NCI-H1417 treated with DMSO at 0.1 percent for 48 hours (cell line): ENCODE data around the gene CLDN19.
"Not testable (repeated sequence)": the region's sequence is repeated elsewhere in the genome, so short reads cannot be mapped to it uniquely, and the experiment has no call there.

Experiments used
- DNase-seq: peaks from one replicate; lab custom pipeline; 2025; lab: John Stamatoyannopoulos, UW

Gene CLDN19

GRCh38 chr1:42759114-42759513, 19.1 kb upstream of the CLDN19 start:
- DNase-seq, result no peak

GRCh38 chr1:42758641-42759040, 18.6 kb upstream of the CLDN19 start:
- no peak for DNase-seq

GRCh38 chr1:42757892-42758275, 17.8 kb upstream of the CLDN19 start:
- DNase-seq, result no peak

GRCh38 chr1:42756956-42757891, 17.2 kb upstream of the CLDN19 start:
- no peak for DNase-seq

GRCh38 chr1:42753070-42753469, 13.0 kb upstream of the CLDN19 start:
- no peak for DNase-seq

- no peak for DNase-seq
These were observed 12.2 kb upstream of the CLDN19 start for GRCh38 chr1:42752284-42752683.

GRCh38 chr1:42751511-42752070, 11.6 kb upstream of the CLDN19 start:
- not testable (repeated sequence) for DNase-seq

GRCh38 chr1:42750041-42750440, 10.0 kb upstream of the CLDN19 start:
- no peak for DNase-seq

GRCh38 chr1:42748461-42749410, 8.7 kb upstream of the CLDN19 start:
- DNase-seq, result no peak

GRCh38 chr1:42748021-42748420, 8.0 kb upstream of the CLDN19 start:
- DNase-seq, result no peak

GRCh38 chr1:42747125-42747524, 7.1 kb upstream of the CLDN19 start:
- DNase-seq, result no peak

GRCh38 chr1:42746436-42747105, 6.5 kb upstream of the CLDN19 start:
- DNase-seq, result no peak

- no peak for DNase-seq
These were observed 5.8 kb upstream of the CLDN19 start for GRCh38 chr1:42745851-42746250.

GRCh38 chr1:42744148-42744413, 4.0 kb upstream of the CLDN19 start:
- no peak for DNase-seq

GRCh38 chr1:42743317-42744147, 3.5 kb upstream of the CLDN19 start:
- no peak for DNase-seq

GRCh38 chr1:42742617-42743316, 2.7 kb upstream of the CLDN19 start:
- no peak for DNase-seq

- no peak for DNase-seq
These were observed 2.1 kb upstream of the CLDN19 start for GRCh38 chr1:42742141-42742540.

- no peak for DNase-seq
These were observed 1.7 kb upstream of the CLDN19 start for GRCh38 chr1:42741706-42742105.

GRCh38 chr1:42740851-42741580, 980 bp upstream of the CLDN19 start:
- DNase-seq, result no peak

- no peak for DNase-seq
These were observed 1.3 kb downstream of the CLDN19 start for GRCh38 chr1:42738678-42739226.
